Astrocyte of the hippocampus (primary cell): ENCODE measurements around the gene PPP1R12C.
A peak's percentile ranks its signal among the peaks of the same experiment; 100 is the strongest.

Experiments
- DNase-seq: peaks from one replicate; pipeline ENCODE4 v3.0.0; 2011; ENCODE audit warnings: low read depth, low spot score

Gene PPP1R12C

DNA sequence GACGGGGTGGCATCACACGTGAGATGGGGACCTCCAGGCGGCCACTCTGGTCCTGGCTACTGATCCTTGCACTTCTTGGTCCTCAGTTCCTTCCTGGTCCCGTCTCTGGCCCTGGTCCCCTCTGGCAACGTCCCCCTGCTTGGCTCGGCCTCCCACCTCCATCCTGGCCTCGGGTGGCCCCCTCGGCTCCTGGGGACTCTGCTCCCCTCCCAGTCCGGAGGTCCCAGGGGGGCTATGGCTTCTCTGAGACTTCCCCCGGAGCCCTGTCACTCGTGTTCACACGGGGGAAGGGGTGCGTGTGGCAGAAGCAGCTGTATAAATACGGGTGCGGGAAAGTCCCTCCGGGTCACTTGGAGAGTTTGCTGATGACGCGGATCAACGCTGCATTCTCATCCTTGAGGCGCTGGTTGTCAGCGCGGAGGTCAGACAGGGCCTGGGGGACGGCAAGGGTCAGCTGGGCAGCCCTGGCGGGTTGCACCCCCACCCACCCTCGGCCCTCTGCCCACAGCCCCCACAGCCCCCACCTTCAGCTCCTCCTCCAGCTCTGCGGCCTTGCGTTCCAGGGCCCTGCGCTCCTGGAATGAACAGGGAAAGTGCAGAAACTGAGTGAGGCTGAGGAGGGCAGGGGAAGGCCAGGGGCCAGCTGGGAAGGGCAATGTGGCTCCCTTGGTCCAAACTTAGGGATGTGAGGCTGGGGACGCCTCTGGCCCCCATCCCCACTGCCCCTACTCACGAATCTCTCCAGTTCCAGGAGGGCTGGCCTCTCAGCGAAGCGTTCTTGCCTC, 26.1 kb downstream of the PPP1R12C start:
- no peak for DNase-seq

GRCh38 chr19:55090564-55090963, 26.9 kb downstream of the PPP1R12C start:
- DNase-seq: no peak

DNA sequence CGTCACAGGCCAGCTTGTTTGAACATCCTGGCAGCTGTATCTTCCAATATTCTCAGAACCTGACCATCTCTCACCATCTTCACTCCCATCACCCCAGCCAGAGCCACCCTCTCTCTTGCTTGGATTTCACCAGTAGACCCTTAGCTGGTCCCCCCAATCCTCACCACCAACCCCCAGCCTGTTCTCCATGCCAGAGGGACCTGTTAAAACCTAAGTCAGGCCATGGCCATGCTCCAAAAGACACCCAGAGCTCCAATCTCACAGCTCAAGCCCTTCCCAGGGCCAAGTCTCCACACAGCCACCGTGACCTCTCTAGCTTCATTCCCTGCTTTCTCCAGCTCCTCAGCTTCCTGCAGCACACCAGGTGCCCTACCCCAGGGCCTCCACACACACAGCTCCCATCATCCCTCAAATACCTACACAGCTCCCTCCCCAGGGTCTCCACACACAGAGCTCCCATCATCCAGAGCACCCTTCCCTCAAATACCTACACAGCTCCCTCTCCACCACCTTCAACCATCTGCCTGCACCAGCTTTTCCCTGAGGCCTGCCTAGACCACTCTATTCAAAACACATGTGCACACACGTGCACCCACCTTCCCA, 28.0 kb downstream of the PPP1R12C start:
- DNase-seq: no peak

DNA sequence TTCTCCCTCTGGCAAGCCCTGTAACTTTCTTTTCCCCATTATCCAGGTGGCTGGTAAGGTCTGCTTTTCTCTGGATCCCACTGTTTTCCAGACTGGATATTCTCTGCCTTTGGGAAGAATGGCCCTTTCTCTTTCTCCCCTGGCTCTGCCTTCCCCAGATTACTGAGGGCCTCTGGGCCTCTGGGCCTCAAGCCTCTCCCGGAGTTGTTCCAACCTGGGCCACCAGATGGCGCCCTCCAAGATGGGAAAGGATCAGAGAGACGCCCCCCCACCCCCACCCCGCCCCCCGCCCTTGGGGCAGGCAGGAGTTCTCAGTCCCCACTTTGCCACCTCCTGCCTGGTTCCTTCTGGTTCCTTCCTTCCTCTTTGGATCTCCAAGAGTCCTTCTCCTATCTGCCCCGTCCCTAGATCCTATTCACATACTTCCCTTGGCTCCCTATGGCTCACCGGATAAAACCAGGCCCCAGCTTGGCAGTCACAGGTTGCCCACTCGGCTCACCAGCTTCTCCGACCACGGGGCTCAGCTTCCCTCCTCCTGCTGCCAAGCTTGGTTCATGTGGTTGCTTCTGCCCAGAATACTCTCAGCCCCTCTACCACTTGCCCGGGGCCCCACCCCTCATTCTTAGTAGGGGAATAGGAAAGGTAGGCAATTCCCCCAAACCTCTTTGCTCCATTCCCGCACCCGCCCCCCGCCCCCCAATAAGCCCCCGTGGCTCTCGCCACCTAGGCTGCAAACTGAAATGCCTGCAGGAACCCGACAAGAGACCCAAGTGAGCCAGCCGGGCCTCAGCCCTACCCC, 28.7 kb downstream of the PPP1R12C start:
- DNase-seq: peak; percentile 85

- peak; percentile 16 for DNase-seq
Observed at GRCh38 chr19:55088021-55088451, 29.4 kb downstream of the PPP1R12C start.

DNA sequence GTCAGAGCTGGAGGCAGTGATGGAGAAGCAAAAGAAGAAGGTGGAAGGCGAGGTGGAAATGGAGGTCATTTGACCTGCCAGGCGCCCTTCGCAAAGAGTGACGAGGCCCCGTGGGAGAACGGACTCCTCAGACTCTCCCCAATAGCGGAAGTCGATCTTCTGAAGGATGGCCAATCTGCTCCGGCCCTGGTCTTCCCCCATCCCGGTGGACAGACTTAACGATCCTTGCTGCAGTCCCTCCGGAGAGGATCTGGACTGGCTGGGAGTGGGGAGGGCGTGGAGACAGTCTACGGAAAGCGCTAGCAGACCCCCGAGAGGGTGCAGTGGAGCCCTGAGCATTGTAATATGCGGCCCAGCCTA, 29.9 kb downstream of the PPP1R12C start:
- peak; percentile 61 for DNase-seq

DNA sequence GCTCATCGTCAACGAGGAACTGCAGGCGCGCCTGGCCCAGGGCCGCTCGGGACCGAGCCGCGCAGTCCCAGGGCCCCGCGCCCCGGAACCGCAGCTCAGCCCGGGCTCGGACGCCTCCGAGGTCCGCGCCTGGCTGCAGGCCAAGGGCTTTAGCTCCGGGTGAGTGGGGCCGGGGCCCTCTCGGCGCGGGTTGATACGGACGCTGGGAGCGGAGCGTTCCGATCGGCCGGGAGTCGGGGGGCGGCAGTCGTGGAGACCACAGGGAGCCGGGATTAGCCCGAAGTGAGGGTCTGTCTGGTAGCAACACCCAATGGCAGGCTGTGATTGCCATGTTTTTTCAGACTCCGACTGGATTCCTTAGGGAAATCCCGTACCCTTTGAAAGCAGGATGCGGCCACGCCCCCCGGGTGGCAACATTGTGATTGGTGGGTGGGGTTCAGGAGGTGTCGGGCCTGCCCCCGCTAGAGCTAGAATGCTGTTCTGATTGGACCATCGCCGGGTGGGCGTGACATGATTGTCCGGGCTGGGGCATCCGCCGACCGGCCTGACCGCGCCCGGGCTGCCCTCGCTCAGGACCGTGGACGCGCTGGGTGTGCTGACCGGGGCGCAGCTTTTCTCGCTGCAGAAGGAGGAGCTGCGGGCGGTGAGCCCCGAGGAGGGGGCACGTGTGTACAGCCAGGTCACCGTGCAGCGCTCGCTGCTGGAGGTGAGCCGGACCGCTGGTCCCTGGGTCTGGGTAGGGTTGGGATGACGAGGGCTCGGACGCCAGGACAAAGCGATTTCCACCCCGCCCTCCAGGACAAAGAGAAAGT, 30.5 kb downstream of the PPP1R12C start:
- peak; percentile 98 for DNase-seq

DNA sequence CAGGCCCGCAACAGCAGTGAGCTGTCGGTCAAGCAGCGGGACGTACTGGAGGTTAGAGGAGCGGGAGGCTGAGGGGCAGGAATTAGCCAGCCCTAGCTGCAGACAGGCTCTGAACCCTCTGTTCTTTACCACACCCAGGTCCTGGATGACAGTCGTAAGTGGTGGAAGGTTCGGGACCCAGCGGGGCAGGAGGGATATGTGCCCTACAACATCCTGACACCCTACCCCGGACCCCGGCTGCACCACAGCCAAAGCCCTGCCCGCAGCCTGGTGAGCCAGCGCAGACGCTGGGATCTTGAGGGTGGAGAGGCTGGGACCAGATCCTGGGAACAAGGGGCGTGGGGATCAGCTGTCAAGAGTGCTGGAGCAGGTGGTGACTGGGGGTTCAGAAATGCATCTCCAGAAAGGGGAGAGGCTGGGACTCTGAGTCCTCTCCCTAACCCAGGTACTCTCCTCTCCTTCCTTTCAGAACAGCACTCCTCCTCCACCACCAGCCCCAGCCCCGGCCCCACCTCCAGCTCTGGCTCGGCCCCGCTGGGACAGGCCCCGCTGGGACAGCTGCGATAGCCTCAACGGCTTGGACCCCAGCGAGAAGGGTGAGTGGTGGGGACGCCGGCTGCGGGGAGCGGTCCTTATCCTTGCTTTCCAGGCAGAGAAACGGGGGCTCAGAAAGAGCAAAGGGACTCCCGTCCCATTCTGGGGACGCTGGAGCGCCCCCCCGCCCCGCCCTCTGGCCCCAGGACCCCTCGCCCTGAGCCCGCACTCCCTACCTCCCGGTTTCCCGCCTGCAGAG, 31.3 kb downstream of the PPP1R12C start:
- no peak for DNase-seq

GRCh38 chr19:55084416-55084815, 33.0 kb downstream of the PPP1R12C start:
- DNase-seq: no peak

- DNase-seq: no peak
Observed at GRCh38 chr19:55083004-55083850, 34.2 kb downstream of the PPP1R12C start.

- peak; percentile 54 for DNase-seq
Observed at GRCh38 chr19:55082020-55082851, 35.2 kb downstream of the PPP1R12C start.

DNA sequence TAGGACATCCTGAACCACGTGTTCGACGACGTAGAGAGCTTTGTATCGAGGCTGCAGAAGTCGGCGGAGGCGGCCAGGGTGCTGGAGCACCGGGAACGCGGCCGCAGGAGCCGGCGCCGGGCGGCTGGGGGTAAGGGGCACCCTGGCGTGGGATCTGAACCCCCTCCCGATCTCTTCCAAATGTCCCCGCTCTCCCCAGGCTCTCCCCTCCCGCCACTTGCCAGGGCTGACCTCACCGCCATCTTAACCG, 35.7 kb downstream of the PPP1R12C start:
- no peak for DNase-seq

GRCh38 chr19:55080968-55081769, 36.3 kb downstream of the PPP1R12C start:
- peak; percentile 81 for DNase-seq

GRCh38 chr19:55080121-55080967, 37.1 kb downstream of the PPP1R12C start:
- peak; percentile 61 for DNase-seq

- no peak for DNase-seq
Observed at GRCh38 chr19:55079400-55080038, 37.9 kb downstream of the PPP1R12C start.

- no peak for DNase-seq
Observed at GRCh38 chr19:55078996-55079395, 38.4 kb downstream of the PPP1R12C start.

- no peak for DNase-seq
Observed at GRCh38 chr19:55077106-55077505, 40.3 kb downstream of the PPP1R12C start.
